HEK293T (cell line): ENCODE measurements around the gene SLC35F6.

Experiments
- BHLHE40 ChIP-seq: fragments of 450-650 bp; IDR thresholded peaks from 2 replicates; pipeline ENCODE4 v1.6.1; 2016; ENCODE audit warnings: mild to moderate bottlenecking, moderate library complexity, borderline replicate concordance
- CTBP1 ChIP-seq: fragments of 450-650 bp; IDR thresholded peaks from 2 replicates; pipeline ENCODE4 v1.6.1; 2016; ENCODE audit warnings: borderline replicate concordance
- ELF4 ChIP-seq: fragments of 450-650 bp; IDR thresholded peaks from 2 replicates; pipeline ENCODE4 v1.6.1; 2017; ENCODE audit warnings: antibody characterized with exemption
- FOXK2 ChIP-seq: fragments of 450-650 bp; IDR thresholded peaks from 2 replicates; pipeline ENCODE4 v1.6.1; 2016; ENCODE audit warnings: mild to moderate bottlenecking
- FOXM1 ChIP-seq: fragments of 450-650 bp; IDR thresholded peaks from 2 replicates; pipeline ENCODE4 v1.6.1; 2017; ENCODE audit warnings: mild to moderate bottlenecking, borderline replicate concordance
- HDGF ChIP-seq: fragments of 450-650 bp; IDR thresholded peaks from 2 replicates; pipeline ENCODE4 v1.6.1; 2017; ENCODE audit warnings: antibody characterized with exemption, borderline replicate concordance
- L3MBTL2 ChIP-seq: fragments of 450-650 bp; conservative IDR thresholded peaks from 2 replicates; pipeline ENCODE4 v1.6.1; 2016; ENCODE audit warnings: mild to moderate bottlenecking
- LEF1 ChIP-seq: fragments of 450-650 bp; IDR thresholded peaks from 2 replicates; pipeline ENCODE4 v1.6.1; 2017; ENCODE audit warnings: mild to moderate bottlenecking, borderline replicate concordance
- NFRKB ChIP-seq: fragments of 450-650 bp; IDR thresholded peaks from 2 replicates; pipeline ENCODE4 v1.6.1; 2016; ENCODE audit warnings: mild to moderate bottlenecking, moderate library complexity
- SP1 ChIP-seq: fragments of 450-650 bp; IDR thresholded peaks from 2 replicates; pipeline ENCODE4 v1.6.1; 2017
- SUZ12 ChIP-seq: fragments of 450-650 bp; IDR thresholded peaks from 2 replicates; pipeline ENCODE4 v1.6.1; 2016; ENCODE audit warnings: mild to moderate bottlenecking
- TARDBP ChIP-seq: fragments of 450-650 bp; IDR thresholded peaks from 2 replicates; pipeline ENCODE4 v1.6.1; 2016
- ZNF384 ChIP-seq: fragments of 450-650 bp; IDR thresholded peaks from 2 replicates; pipeline ENCODE4 v1.6.1; 2016
- TF ChIP-seq, protein P1 (sequence below): fragments of 450-650 bp; IDR thresholded peaks from 2 replicates; pipeline ENCODE4 v1.6.1; 2016

DNA sequence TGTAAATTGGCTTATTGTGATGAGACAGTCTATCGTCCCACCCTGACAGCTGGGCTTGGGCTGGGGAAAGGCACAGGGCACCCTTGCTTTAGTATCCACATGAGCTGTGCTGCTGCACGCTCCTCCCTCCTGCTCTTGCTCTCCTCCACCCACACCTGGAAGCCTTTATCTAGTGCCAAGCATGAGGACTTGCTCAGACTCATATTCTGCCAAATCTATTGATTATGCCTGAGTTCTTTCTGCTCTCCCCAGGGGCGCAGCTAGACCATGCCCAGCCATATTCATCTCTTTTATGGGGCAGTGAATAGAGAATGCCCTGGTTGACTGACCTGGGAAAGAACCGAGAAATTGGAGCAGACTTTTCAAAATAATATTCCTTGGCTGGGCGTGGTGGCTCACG lies 54.9 kb downstream of the SLC35F6 start:
- TF ChIP-seq HDGF (no peak), FOXM1 (no peak), SP1 (no peak), SUZ12 (no peak), ELF4 (no peak), LEF1 (no peak), FOXK2 (no peak), CTBP1 (no peak), L3MBTL2 (no peak), BHLHE40 (no peak), NFRKB (no peak), TARDBP (no peak), ZNF384 (no peak)
- TF ChIP-seq, protein P1, sequence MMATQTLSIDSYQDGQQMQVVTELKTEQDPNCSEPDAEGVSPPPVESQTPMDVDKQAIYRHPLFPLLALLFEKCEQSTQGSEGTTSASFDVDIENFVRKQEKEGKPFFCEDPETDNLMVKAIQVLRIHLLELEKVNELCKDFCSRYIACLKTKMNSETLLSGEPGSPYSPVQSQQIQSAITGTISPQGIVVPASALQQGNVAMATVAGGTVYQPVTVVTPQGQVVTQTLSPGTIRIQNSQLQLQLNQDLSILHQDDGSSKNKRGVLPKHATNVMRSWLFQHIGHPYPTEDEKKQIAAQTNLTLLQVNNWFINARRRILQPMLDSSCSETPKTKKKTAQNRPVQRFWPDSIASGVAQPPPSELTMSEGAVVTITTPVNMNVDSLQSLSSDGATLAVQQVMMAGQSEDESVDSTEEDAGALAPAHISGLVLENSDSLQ, result no peak
